Parathyroid adenoma (tissue), 2 donors: ENCODE results near the gene SLC34A1.

ENCODE experiments used
- H2AFZ ChIP-seq: fragments of 300-600 bp; sonication (generic); one replicate; pipeline ENCODE4 v1.7.0; 2017; ENCODE audit warnings: antibody characterized with exemption, mild to moderate bottlenecking
- H3K27ac ChIP-seq: fragments of 300-600 bp; sonication (generic); one replicate; pipeline ENCODE4 v1.7.0; 2017
- H3K27me3 ChIP-seq: fragments of 300-600 bp; sonication (generic); one replicate; pipeline ENCODE4 v1.7.0; 2017; ENCODE audit warnings: low read length; ENCODE audit not compliant: control insufficient read depth, insufficient read depth
- H3K36me3 ChIP-seq: fragments of 300-600 bp; sonication (generic); one replicate; pipeline ENCODE4 v1.7.0; 2017; ENCODE audit warnings: low read length; ENCODE audit not compliant: control insufficient read depth, insufficient read depth
- H3K4me1 ChIP-seq: fragments of 300-600 bp; sonication (generic); one replicate; pipeline ENCODE4 v1.7.0; 2017; ENCODE audit warnings: control low read depth
- H3K4me2 ChIP-seq: fragments of 300-600 bp; sonication (generic); one replicate; pipeline ENCODE4 v1.7.0; 2017; ENCODE audit warnings: low read length
- H3K4me3 ChIP-seq: fragments of 300-600 bp; sonication (generic); one replicate; pipeline ENCODE4 v1.7.0; 2017; ENCODE audit warnings: low read depth, low read length
- H3K79me2 ChIP-seq: fragments of 300-600 bp; sonication (generic); one replicate; pipeline ENCODE4 v1.7.0; 2017; ENCODE audit warnings: control low read depth
- H3K9ac ChIP-seq: fragments of 300-600 bp; sonication (generic); one replicate; pipeline ENCODE4 v1.7.0; 2017; ENCODE audit warnings: mild to moderate bottlenecking
- H3K9me3 ChIP-seq: fragments of 300-600 bp; sonication (generic); one replicate; pipeline ENCODE4 v1.7.0; 2017; ENCODE audit warnings: low read length; ENCODE audit not compliant: control insufficient read depth
- TF ChIP-seq, protein P1 (sequence below): fragments of 300-600 bp; sonication (generic); IDR thresholded peaks from one replicate; pipeline ENCODE4 v1.7.0; 2017; ENCODE audit warnings: antibody characterized with exemption, mild to moderate bottlenecking
- donor health status: primary hyperparathyroidism.

SLC34A1 gene

DNA sequence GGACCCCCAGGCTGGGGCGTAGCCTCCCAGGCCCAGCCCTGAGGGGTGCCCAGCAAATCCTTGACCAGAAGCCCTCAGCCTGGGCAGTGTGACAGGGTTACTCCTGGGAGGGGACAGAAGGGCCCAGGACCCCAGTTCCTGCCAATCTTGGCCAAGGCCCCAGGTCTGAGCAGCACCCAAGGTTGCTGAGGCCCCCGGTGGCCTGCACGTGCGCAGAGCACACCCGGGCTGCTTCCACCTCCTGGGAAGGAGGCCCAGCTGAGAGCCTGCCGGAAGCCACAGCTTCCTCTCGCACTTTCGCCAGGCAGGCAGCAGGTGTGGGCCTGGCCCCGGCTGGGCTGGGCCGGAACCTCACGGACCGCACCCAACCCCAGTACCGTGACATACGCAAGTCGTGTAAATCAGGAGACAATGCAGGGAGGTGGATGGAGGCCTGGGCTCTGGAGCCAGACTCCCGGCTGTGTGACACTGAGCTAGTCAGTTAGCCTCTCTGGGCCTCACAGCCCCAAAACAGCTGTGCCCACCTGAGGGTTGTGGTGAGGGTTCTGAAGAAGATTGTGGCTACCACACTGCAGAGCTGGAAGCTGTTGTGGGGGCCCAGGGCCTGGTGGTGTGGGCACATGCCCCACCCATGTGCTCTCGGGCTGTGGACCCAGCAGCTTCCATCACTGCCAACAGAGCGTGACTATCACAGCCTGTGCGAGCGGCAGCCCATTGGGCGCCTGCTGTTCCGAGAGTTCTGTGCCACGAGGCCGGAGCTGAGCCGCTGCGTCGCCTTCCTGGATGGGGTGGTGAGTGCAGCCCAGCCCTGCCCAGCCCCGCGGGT is 47.3 kb downstream of the SLC34A1 start:
- Histone ChIP-seq H3K79me2 (no peaks in the 10 kb centered on the region), H3K4me3 (no peak overlapping the region), H3K4me1 (peaks cover 10% of the 10 kb centered on the region), H3K9me3 (no peaks in the 10 kb centered on the region), H3K4me2 (no peak overlapping the region), H3K9ac (no peak overlapping the region), H3K27me3 (no peaks in the 10 kb centered on the region), H3K27ac (no peak overlapping the region), H3K36me3 (no peaks in the 10 kb centered on the region), H2AFZ (no peak overlapping the region)
- TF ChIP-seq, protein P1, sequence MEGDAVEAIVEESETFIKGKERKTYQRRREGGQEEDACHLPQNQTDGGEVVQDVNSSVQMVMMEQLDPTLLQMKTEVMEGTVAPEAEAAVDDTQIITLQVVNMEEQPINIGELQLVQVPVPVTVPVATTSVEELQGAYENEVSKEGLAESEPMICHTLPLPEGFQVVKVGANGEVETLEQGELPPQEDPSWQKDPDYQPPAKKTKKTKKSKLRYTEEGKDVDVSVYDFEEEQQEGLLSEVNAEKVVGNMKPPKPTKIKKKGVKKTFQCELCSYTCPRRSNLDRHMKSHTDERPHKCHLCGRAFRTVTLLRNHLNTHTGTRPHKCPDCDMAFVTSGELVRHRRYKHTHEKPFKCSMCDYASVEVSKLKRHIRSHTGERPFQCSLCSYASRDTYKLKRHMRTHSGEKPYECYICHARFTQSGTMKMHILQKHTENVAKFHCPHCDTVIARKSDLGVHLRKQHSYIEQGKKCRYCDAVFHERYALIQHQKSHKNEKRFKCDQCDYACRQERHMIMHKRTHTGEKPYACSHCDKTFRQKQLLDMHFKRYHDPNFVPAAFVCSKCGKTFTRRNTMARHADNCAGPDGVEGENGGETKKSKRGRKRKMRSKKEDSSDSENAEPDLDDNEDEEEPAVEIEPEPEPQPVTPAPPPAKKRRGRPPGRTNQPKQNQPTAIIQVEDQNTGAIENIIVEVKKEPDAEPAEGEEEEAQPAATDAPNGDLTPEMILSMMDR: no peak

DNA sequence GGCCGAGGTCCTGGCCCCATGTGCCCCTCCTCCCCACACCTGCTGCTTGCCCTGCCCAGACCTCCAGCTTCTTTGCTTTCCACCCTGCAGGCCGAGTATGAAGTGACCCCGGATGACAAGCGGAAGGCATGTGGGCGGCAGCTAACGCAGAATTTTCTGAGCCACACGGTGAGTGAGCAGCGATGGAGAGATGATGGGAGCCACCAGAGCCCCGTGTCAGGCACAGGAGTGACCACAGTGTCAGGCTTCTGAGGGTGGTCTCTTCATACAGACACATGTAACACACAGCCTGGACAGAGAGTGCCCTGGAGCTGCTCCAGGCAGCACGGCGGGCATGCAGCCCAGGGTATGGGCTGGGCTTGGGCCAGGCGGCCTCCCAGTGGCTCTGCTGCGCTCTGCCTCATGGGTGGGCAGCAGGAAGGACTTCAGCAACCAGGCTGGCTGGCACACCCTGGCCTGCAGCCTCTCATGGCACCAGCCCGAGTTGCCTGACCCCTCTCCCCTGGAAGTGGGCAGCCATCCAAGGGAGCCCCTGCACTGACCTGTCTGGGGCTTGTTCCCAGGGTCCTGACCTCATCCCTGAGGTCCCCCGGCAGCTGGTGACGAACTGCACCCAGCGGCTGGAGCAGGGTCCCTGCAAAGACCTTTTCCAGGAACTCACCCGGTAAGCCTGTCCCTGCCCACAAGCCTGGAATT is 48.1 kb downstream of the SLC34A1 start:
- Histone ChIP-seq H3K27me3 (no peaks in the 10 kb centered on the region), H3K9ac (no peak overlapping the region), H3K9me3 (no peaks in the 10 kb centered on the region), H3K4me1 (peaks cover 6% of the 10 kb centered on the region), H3K4me3 (no peak overlapping the region), H3K36me3 (no peaks in the 10 kb centered on the region), H3K27ac (no peak overlapping the region), H3K4me2 (no peak overlapping the region), H3K79me2 (no peaks in the 10 kb centered on the region), H2AFZ (no peak overlapping the region)
- TF ChIP-seq, protein P1: no peak

DNA sequence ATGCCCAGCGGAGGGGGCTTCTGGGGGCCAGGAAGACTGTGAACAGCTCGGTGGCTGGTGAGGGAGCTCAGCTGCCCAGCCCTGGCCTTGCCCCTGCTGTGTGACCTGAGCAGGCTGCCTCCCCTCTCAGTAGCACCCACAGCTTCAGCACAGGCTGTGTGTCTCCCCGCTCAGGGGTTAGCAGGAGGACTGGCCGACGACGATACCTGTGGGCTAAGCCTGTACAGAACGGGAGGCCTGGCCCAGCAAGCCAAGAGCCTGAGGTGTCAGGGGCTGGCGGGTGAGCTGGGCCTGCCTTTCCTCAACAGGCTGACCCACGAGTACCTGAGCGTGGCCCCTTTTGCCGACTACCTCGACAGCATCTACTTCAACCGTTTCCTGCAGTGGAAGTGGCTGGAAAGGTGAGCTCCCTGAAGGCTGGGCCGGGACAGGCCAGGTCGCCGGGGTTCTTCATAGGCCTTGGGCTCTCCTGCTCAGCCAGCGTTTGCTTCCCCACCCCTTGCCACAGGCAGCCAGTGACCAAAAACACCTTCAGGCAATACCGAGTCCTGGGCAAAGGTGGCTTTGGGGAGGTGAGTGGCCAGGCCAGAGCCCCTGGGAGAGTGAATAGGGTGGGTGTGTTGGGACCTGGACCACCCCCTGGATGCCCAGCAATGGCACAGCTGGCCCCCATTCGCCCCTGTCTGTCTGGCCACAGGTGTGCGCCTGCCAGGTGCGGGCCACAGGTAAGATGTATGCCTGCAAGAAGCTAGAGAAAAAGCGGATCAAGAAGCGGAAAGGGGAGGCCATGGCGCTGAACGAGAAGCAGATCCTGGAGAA is 48.8 kb downstream of the SLC34A1 start:
- Histone ChIP-seq H2AFZ (no peak overlapping the region), H3K4me1 (no peaks in the 10 kb centered on the region), H3K9me3 (no peaks in the 10 kb centered on the region), H3K27me3 (no peaks in the 10 kb centered on the region), H3K4me2 (no peak overlapping the region), H3K79me2 (no peaks in the 10 kb centered on the region), H3K27ac (no peak overlapping the region), H3K36me3 (no peaks in the 10 kb centered on the region), H3K9ac (no peak overlapping the region), H3K4me3 (no peak overlapping the region)
- TF ChIP-seq, protein P1: no peak

DNA sequence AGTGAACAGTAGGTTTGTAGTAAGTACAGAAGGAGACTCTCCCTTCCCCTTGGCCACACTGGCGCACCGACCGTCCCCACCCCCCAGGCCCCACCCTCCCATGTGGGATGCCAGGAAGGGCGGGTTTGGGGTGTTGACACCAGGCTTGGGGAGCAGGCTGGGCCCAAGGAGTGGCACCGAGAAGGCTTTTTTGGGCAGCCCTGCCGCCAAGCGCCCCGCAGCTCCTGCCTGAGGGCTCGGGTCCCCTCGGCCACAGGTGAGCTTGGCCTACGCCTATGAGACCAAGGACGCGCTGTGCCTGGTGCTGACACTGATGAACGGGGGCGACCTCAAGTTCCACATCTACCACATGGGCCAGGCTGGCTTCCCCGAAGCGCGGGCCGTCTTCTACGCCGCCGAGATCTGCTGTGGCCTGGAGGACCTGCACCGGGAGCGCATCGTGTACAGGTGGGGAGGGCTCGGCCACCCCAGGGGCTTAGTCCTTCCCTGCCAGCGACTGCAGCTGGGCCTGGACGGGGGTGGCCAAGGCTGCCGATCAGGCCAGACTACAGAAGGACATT is 49.5 kb downstream of the SLC34A1 start:
- Histone ChIP-seq H2AFZ (no peak overlapping the region), H3K4me1 (no peaks in the 10 kb centered on the region), H3K9ac (no peak overlapping the region), H3K79me2 (no peaks in the 10 kb centered on the region), H3K27me3 (no peaks in the 10 kb centered on the region), H3K9me3 (no peaks in the 10 kb centered on the region), H3K4me3 (no peak overlapping the region), H3K4me2 (no peak overlapping the region), H3K36me3 (no peaks in the 10 kb centered on the region), H3K27ac (no peak overlapping the region)
- TF ChIP-seq, protein P1: no peak
